HFFc6 (cell line): ENCODE data around the gene BAHCC1. TPM values are rescaled to one million over a fixed set of nuclear protein-coding genes. Genes with fewer than 3 reads are reported as not detected.

Experiments used
- DNase-seq: peaks from one replicate; pipeline ENCODE4 v3.0.0-alpha.2; 2018
- H3K27ac Mint-ChIP-seq: 2 replicates; pipeline ENCODE4 v1.8.0; 2020; ENCODE audit warnings: mild to moderate bottlenecking, mixed read lengths
- H3K27me3 Mint-ChIP-seq: 2 replicates; pipeline ENCODE4 v1.8.0; 2021; ENCODE audit warnings: mild to moderate bottlenecking, moderate library complexity, mixed read lengths; ENCODE audit not compliant: insufficient read depth
- H3K36me3 Mint-ChIP-seq: 2 replicates; pipeline ENCODE4 v1.8.0; 2021; ENCODE audit warnings: low read depth, mixed read lengths
- H3K4me1 Mint-ChIP-seq: 2 replicates; pipeline ENCODE4 v1.8.0; 2020; ENCODE audit warnings: low read depth, mixed read lengths
- H3K4me3 Mint-ChIP-seq: 2 replicates; pipeline ENCODE4 v1.8.0; 2020; ENCODE audit warnings: mild to moderate bottlenecking, moderate library complexity, mixed read lengths
- H3K9me3 Mint-ChIP-seq: 2 replicates; pipeline ENCODE4 v1.8.0; 2020; ENCODE audit warnings: mild to moderate bottlenecking, mixed read lengths
- total RNA-seq, 6 experiments: library from RNA; stranded (reverse); fragmentation: NEBNext Ultra II Directional; extraction: Animal tissue kit (Norgen Biotek cat#: 25700); gene quantifications; 2 replicates in 1 of 6; 3 replicates in 5 of 6; pipeline ENCODE4 v1.2.3, GENCODE V29; 2021
- TF ChIP-seq, protein P1 (sequence below): fragments of 200-600 bp; sonication (generic); IDR thresholded peaks from 2 replicates; pipeline ENCODE4 v1.5.0; 2021; ENCODE audit warnings: antibody characterized with exemption, mild to moderate bottlenecking

BAHCC1 gene
- total RNA-seq, 6 experiments from 2014 or later: 7.3 to 9.7 (median 8.3) TPM

DNA sequence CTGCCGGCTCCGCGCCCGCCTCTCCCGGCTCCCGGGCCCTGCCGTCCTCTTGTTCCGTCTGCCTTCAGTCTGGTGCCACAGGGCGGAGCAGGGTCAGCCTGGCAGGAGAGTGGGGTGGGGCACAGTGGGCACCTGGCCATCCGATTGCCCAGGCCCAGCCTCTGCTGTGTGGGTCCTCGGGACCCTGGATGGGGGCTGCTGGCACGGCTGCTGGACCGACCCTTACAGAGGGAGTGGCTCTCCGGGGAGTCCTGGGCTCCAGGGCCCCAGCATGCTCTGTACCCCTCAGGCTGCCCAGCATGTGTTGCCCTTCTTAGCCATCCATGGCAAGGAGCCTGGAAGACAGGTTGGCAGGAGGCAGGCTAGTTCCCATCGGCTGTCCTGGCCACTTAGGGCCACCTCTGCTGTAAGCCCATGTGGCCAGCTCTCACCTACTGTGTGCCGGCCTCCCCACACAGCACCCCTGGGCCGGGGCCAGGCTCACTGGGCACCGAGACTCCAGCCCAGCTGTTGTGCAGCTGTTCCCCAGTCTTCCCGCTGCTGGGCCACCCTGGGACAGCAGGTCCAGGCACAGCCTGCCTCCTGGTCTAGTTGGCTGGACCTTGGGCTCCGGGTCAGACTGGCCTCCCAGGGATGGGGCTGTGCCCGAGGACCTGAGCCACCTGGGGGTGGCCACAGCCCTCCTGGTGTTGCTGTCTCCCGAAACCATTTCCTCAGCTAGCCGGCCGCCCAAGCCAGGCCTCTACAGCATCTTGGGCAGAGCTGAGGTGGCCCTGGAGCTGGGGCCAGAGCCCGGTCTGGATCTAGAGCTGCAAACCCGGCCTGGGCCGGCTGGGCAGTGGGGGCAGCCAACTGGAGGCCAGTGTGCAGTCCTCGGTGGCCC lies 24.9 kb downstream of the BAHCC1 start:
- DNase-seq: no peak
- TF ChIP-seq, protein P1, sequence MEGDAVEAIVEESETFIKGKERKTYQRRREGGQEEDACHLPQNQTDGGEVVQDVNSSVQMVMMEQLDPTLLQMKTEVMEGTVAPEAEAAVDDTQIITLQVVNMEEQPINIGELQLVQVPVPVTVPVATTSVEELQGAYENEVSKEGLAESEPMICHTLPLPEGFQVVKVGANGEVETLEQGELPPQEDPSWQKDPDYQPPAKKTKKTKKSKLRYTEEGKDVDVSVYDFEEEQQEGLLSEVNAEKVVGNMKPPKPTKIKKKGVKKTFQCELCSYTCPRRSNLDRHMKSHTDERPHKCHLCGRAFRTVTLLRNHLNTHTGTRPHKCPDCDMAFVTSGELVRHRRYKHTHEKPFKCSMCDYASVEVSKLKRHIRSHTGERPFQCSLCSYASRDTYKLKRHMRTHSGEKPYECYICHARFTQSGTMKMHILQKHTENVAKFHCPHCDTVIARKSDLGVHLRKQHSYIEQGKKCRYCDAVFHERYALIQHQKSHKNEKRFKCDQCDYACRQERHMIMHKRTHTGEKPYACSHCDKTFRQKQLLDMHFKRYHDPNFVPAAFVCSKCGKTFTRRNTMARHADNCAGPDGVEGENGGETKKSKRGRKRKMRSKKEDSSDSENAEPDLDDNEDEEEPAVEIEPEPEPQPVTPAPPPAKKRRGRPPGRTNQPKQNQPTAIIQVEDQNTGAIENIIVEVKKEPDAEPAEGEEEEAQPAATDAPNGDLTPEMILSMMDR: no peak
- Mint-ChIP-seq H3K9me3 (no peaks in the 10 kb centered on the region), H3K27ac (peak overlapping the region; percentile 91), H3K4me1 (peaks cover 38% of the 10 kb centered on the region), H3K4me3 (peak overlapping the region; percentile 83), H3K36me3 (no peaks in the 10 kb centered on the region), H3K27me3 (peaks cover 1% of the 10 kb centered on the region)

DNA sequence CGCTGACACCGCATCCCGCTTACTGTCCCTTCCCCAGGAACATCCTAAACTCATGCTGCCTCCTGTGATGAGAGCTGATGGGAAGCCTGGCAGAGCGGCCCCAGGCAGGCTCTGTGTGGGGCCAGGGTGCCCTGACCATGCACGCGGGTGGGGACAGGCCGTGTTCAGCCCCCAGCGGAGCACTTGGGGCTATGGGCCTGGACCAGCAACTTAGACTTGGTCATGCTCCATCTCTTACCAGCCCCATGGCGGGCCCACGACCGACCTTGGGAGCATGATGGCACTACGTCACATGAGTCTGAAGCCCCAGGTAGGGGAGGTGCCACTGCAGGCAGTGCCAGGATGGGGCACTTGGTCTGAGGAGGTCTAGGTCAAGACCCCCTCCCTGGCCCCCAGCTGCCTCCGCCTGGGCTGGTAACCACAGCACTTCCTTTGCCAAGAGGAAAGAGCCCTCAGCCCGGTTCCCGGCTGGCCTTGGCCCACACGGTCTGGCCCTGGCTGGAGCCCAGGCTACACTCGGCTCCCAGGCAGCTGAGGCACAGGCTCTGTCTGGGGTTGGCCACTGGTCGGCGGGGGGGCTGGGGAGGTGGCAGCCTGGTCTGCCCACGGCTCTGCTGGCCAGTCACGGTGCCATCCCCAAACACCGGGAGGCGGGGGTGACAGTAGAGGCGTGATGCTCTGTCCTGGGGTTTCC lies 25.7 kb downstream of the BAHCC1 start:
- Mint-ChIP-seq H3K27ac (no peak overlapping the region), H3K9me3 (no peaks in the 10 kb centered on the region), H3K4me3 (no peak overlapping the region), H3K36me3 (no peaks in the 10 kb centered on the region), H3K4me1 (peaks cover 37% of the 10 kb centered on the region), H3K27me3 (peaks cover 1% of the 10 kb centered on the region; the same call in 1 of the 2 replicates)
- no peak for DNase-seq
- TF ChIP-seq, protein P1: no peak

DNA sequence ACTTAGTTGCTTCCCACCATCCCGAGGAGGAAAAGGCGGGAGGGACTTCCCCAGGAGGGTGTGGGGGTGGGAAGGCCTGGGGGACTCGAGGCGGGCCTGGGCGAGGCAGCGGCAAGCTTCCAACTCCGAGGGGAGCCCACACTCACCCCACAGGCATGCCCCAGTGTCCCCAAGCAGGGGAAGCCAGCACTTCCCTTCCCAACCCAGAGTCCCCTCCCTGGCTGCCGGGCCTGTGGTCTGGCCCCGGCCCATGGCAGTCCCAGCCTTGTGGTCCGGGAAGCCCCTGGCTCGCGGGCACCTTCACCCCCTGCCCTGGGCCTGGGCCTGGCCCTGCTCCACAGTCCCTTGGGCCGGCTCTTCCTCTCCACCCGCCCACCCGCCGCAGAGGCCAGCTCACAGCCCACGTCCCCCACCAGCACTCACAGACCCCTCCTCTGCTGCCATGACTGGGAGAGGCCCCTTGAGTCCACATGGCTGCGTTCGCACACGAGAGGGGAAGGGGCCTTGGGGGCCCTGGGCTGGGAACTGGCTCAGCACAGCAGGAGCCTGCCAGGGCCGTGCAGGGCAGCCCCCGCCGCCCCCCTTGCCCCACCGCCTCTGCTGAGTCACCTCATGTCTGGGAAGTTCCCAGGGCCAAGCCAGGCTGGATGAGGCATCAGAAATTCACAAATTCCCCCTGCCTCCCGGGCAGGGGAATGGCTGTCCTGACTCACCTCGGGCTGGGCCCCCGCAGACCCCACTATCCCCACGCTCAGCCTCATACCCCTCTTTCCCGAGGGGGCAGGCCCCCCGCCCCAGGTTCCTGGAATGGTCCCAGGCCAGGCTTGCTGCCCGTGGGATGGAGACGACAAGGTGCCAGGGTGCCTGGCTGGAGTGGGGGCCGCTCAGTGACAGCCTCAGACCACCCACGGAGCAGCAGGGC lies 27.8 kb downstream of the BAHCC1 start:
- TF ChIP-seq, protein P1: no peak
- no peak overlapping the region; the same call in none of the 2 replicates for H3K27ac Mint-ChIP-seq
- no peaks in the 10 kb centered on the region for H3K36me3 Mint-ChIP-seq
- no peaks in the 10 kb centered on the region for H3K27me3 Mint-ChIP-seq
- peaks cover 17% of the 10 kb centered on the region for H3K4me1 Mint-ChIP-seq
- DNase-seq: peak; percentile 92
- no peaks in the 10 kb centered on the region for H3K9me3 Mint-ChIP-seq
- peak overlapping the region; percentile 57 for H3K4me3 Mint-ChIP-seq

DNA sequence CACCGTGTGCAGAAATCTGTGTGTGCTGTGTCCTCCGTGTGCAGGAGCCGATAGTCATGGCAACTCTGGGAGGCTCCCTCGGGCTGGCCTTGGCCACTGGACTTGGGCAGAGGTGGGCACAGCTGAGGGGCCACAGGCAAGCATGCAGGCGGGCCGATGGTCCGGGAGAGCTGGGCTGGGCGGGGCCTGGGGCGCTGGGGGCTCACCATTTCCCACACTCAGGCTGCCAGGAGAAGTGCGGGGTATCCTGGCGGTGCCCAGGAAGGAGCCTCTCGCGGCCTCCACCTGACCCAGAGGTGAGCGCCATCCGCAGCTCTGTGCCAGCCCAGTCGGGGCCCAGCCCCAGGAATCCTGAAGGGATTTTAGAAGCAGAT lies 28.4 kb downstream of the BAHCC1 start:
- Mint-ChIP-seq H3K4me1 (peaks cover 12% of the 10 kb centered on the region), H3K4me3 (no peak overlapping the region; the same call in 1 of the 2 replicates), H3K27ac (no peak overlapping the region; the same call in none of the 2 replicates), H3K9me3 (no peaks in the 10 kb centered on the region), H3K36me3 (no peaks in the 10 kb centered on the region), H3K27me3 (no peaks in the 10 kb centered on the region)
- TF ChIP-seq, protein P1: no peak
- no peak for DNase-seq
